GM18508 (cell line): ENCODE measurements around the gene LSM14B.
"Not testable (repeated sequence)": the region's sequence is repeated elsewhere in the genome, so short reads cannot be mapped to it uniquely, and the experiment has no call there.

Source experiments
- ATAC-seq: cut with Tn5 transposase; IDR thresholded peaks from one replicate; pipeline ENCODE4 v1.9.1; 2021; ENCODE audit warnings: moderate number of reproducible peaks; ENCODE audit not compliant: insufficient read depth, unreplicated experiment

The LSM14B gene

GRCh38 chr20:62111148-62111547 is 11.1 kb upstream of the LSM14B start:
- no peak for ATAC-seq

DNA sequence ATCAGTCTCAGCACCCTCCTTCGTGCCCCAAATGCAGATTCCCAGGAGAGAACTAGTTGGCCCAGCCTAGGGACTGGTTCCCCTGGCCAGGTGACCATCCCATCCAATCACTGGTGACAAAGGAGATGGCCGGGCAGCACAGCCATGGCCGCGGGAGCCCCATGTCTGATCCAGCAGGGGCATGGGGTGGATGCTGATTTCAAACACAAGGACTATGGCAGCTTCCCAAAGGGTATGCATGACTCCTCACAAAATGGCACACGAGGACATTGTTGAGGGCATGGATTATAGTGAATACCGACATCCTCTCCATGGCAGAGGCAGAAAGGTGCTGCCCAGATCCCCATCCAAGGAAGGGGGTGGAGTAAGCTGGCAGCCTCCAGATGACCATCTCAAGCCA is 9.9 kb upstream of the LSM14B start:
- no peak for ATAC-seq

GRCh38 chr20:62114894-62115293 is 7.4 kb upstream of the LSM14B start:
- no peak for ATAC-seq

DNA sequence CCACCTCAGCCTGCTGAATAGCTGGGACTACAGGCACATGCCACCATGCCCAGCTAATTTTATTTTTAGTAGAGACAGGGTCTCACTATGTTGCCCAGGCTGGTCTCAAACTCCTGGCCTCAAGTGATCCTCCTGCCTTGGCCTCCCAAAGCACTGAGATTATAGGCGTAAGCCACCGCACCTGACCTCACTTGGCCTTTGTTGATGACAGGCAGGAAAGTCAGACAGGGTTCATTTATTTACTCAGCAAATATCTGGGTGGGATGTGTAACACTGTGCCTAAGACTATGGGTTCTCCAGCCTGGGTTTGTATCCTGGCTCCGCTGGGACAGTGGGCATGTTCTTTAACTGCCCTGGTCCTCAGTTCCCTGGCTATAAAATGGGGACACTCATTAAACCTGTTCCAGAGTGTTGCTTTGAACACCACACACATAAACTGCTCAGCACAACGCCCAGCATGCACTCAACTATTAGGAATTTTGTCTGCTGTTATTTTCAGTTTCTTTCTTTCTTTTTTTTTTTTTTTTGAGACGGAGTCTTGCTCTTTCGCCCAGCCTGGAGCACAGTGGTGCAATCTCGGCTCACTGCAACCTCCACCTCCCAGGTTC is 6.4 kb upstream of the LSM14B start:
- not testable (repeated sequence) for ATAC-seq

DNA sequence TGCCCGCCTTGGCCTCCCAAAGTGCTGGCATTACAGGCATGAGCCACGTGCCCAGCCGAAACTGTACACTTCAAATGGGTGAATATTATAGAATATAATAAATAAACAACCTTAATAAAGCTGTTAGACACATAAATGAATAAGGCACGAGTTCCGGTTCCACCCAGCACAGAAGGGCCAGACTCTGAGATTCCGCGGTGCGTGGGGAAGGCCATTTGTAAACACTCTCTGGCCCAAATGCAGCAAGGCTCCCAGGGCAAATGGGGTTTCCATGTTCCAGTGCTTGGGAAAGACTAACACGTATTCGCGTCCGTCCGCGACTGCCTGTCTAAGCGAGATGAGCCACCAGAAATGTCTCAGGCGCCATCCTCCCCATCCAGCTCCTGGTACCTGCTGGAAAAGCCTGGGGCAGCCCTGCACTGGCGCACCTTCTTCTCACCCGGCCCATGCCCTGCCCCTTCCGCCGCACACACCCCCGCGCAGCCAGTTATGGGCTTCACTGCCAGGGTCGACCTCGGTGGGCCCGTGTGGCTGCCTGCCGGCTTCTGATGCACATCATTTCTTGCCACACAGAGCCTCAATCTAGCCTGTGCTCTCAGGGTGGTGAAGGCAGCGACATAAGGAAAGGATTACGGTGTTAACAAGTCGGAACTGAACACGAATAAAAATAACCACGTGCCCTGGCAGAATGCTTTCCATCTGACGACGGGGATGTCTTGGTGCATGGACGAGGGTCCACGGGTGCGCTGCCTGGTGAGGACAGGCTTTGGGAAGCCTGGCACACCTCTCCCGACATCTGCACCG is 5.5 kb upstream of the LSM14B start:
- no peak for ATAC-seq

- no peak for ATAC-seq
Measured at GRCh38 chr20:62117362-62117646, 5.0 kb upstream of the LSM14B start.

DNA sequence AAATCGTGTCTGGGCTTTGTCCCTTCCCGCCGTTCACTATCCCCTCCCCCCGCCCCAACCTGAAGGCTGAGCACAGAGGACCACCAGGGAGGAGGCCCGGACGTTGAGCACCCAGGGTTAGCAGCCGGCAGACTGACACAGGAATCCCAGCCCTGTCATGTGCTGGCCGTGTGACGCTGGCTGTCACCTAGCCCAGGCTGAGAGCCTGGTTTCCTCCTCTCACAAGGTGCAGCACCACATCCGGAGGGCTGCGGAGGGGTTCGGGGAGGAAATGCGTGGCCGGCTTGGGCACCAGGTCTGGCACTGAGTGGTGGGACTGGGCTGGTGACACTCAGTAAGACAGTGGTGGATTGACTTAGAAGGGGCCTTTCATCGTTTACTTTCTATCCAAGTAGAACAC is 4.6 kb upstream of the LSM14B start:
- no peak for ATAC-seq

DNA sequence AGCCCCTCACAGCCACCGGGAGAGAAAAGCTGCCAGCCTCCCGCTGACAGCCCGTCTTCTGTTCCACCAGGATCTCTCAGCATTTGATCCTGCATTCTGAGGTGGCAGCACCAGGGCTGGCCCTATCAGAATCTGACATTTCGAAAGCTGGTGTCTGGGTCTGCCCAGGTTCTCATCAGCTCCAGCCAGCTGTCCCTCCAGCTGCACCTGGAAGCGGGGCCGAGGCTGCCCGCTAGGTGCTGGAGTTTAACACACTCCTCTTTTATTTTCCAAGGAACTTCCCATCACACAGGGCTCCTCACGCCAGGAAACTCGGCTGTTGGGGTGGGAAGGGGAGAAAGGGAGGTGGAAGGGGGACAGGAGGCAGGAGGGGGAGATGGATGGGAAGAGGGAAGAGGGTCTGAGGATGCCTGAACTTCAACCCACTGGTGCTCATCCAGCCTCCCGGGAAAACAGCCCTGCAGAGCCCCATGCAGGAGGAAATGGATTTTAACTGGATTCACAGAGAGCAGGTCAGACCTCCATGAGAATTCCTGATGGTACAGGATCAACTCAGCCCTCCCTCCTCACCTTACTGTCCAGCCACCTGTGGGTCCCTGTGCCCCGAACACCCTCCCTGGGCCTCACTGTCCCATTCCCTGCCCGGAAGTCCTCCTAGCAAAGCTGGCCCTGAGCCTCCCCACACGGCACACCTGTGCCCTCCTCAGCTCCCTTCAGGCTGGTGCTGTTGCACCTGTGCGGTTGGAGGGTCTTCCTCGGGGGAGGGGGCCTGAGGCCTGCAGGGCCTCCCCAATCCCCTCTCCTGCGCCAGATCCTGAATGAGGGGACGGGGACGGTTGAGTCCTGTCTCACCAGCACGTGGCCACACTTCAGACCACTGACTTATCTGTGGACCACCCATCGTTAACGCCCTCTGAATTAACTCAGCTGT is 3.9 kb upstream of the LSM14B start:
- no peak for ATAC-seq

- ATAC-seq, result no peak
Measured at GRCh38 chr20:62119115-62119514, 3.2 kb upstream of the LSM14B start.

- ATAC-seq, result no peak
Measured at GRCh38 chr20:62119591-62120364, 2.5 kb upstream of the LSM14B start.

GRCh38 chr20:62120365-62120762 is 1.9 kb upstream of the LSM14B start:
- ATAC-seq, result no peak

DNA sequence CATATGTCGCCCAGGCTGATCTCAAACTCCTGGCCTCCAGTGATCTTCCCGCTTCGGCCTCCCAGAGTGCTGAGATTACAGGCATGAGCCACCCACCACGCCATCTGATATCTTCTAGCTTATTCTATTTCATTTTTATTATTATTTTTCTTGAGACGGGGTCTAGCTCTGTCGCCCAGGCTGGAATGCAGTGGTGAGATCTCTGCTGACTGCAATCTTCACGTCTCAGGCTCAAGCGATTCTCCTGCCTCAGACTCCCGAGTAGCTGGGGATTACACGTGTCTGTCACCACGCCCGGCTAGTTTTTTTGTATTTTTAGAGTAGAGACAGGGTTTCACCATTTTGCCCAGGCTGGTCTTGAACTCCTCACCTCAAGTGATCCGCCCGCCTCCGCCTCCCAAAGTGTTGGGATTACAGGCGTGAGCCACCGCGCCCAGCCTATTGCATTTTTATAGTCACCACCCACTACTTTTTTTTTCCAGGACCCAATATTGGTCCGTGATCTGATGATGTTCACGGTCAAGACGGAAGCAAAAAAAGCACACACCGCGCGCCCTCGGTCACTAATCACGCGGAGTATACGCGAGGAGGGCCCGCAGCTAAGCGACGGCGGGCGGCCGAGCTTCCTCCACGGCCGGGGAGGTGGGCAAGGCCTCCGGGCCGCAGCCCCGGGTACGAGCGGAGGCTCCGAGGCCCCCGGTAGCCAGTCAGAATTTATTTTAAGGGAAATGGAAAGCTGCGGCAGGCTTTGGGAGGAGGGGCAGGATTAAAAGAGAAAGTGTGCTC is 1.1 kb upstream of the LSM14B start:
- ATAC-seq, result peak; percentile 28

GRCh38 chr20:62122654-62123449 is 577 bp downstream of the LSM14B start:
- ATAC-seq, result peak; percentile 10

GRCh38 chr20:62123450-62124118 is 1.3 kb downstream of the LSM14B start:
- no peak for ATAC-seq

- ATAC-seq, result no peak
Measured at GRCh38 chr20:62126141-62126540, 3.9 kb downstream of the LSM14B start.

- ATAC-seq, result no peak
Measured at GRCh38 chr20:62127799-62128198, 5.5 kb downstream of the LSM14B start.

DNA sequence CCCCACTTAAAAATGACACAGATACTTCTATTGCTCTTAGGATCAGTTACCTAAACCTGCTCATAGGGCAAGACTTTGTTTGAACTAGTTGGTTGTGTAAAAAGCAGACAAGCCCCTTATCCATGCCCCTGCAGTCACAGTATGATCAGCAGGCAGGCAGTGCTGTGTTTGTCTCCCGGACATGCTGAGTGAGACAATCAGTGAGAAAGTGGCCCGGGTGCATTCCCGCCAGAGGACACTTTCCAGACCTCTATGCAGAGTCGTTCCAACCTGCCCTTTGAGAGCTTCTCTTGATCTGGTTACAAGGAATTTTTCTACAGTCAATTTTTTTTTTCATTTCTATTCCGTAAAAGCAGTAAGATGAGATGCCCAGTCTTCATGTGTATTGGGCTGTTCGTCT is 6.2 kb downstream of the LSM14B start:
- no peak for ATAC-seq

- ATAC-seq, result no peak
Measured at GRCh38 chr20:62129731-62130531, 7.7 kb downstream of the LSM14B start.
